ENCODE results near the gene LRIT2.
A peak's percentile ranks its signal among the peaks of the same experiment; 100 is the strongest.
"Not testable (repeated sequence)": the region's sequence is repeated elsewhere in the genome, so short reads cannot be mapped to it uniquely, and the experiment has no call there.

LRIT2 gene

DNA sequence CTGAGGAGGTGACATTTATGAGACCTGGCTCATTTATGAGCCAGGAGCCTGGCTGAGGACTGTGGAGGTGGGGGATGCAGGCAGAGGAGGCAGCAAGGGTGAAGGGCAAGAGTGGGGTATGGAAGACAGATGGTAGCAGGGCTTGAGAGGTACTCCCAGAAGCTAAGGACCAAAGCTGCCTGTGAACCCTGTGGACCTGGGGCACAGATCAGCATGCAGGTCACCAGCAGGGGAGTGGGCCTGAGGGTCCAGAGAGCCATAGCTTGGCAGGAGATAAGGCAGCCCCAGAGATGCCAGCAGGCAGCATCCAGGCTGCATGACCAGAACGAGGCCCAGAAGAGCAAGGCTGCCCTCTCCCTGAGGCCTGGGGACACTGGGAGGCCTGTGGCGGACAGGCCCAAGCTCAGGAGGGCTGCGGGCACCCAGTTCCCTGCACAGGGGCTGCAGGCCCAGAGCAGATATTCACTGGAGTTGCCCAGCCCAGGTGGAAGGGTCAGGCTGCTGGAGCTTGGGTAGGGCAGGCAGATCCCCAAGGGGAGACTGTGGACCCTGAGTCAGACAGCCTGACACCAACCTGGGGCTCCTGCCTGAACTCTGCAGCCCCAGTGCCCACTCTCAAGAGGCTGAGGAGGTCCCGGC, 48.4 kb downstream of the LRIT2 start:
- Mint-ChIP-seq H3K27me3 (no peaks in the 10 kb centered on the region), H3K9me3 (no peaks in the 10 kb centered on the region), H3K4me3 (no peak overlapping the region), H3K4me1 (ENCODE audit: low read depth) (peaks cover 7% of the 10 kb centered on the region), H3K36me3 (ENCODE audit: low read depth) (no peaks in the 10 kb centered on the region), H3K27ac (no peak overlapping the region)
- intact Hi-C loops (cut with micrococcal nuclease): no loop called here

DNA sequence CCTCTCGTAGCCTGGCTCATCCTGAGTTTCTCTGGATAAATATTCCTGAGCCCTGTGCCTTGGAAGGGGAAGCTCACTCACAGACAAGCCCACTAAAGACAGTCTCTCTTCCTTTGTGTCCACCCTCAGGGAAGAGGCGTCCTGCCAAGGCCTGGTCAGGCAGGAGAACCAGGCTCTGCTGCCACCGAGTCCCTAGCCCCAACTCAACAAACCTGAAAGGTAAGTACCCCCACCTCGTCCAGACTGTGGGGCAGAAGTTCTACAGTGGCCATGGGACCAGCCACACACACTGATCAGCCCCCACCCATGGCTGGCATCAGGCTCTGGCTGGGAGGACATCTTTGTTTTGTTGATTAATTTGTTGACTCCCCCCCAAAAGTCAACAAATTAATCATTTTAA, 49.0 kb downstream of the LRIT2 start:
- H3K4me1 Mint-ChIP-seq (ENCODE audit: low read depth): peaks cover 7% of the 10 kb centered on the region
- H3K27me3 Mint-ChIP-seq: no peaks in the 10 kb centered on the region
- no peaks in the 10 kb centered on the region for H3K36me3 Mint-ChIP-seq (ENCODE audit: low read depth)
- H3K9me3 Mint-ChIP-seq: no peaks in the 10 kb centered on the region
- H3K4me3 Mint-ChIP-seq: no peak overlapping the region
- intact Hi-C loops (cut with micrococcal nuclease): no loop called here
- H3K27ac Mint-ChIP-seq: no peak overlapping the region

DNA sequence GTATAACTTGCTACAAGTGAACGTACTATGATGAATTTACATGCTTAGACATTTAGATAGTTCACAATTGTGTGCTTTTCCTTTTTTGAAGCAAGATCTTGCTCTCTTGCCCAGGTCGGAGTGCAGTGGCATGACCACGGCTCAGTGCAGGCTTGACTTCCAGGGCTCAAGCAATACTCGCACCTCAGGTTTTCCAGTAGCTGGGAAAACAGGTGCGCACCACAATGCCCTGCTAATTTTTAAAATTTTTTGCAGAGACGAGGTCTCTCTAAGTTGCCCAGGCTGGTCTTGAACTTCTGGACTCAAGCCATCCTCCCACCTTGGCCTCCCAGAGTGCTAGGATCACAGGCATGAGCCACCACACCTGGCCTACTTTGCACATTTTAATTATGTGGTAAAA, 49.9 kb downstream of the LRIT2 start:
- no peaks in the 10 kb centered on the region for H3K9me3 Mint-ChIP-seq
- peaks cover 7% of the 10 kb centered on the region for H3K4me1 Mint-ChIP-seq (ENCODE audit: low read depth)
- H3K27me3 Mint-ChIP-seq: no peaks in the 10 kb centered on the region
- intact Hi-C loops (cut with micrococcal nuclease): no loop called here
- no peak overlapping the region for H3K4me3 Mint-ChIP-seq
- no peaks in the 10 kb centered on the region for H3K36me3 Mint-ChIP-seq (ENCODE audit: low read depth)
- no peak overlapping the region for H3K27ac Mint-ChIP-seq

DNA sequence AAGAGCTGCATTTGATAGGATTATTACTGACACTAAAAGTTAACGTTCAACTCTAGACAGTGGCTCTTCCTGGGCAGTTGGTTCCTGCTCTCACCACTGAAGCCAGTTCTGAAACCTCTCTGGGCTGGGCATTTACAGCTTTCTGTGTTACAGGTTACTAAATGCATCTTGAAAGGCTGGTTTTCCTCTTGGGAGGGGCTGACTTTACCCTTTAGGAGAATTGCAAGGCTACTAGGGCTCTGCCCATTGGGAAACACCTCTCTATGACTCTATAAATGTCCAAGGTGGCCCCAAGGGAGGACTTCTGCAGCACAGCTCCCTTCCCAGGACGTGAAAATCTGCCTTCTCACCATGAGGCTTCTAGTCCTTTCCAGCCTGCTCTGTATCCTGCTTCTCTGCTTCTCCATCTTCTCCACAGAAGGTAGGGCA, 51.8 kb downstream of the LRIT2 start, which contains the start of gene GPR15LG:
GPR15LG (plus strand) TSS at position 301 of the 429 bp plus-strand sequence; CDS start at position 352, 51 bp downstream.
- peaks cover 7% of the 10 kb centered on the region for H3K4me1 Mint-ChIP-seq (ENCODE audit: low read depth)
- intact Hi-C loops (cut with micrococcal nuclease): no loop called here
- no peaks in the 10 kb centered on the region for H3K9me3 Mint-ChIP-seq
- H3K4me3 Mint-ChIP-seq: no peak within 1 kb of the TSS
- H3K27ac Mint-ChIP-seq: peak within 1 kb of the TSS; percentile 51
- no peaks in the 10 kb centered on the region for H3K27me3 Mint-ChIP-seq
- H3K36me3 Mint-ChIP-seq (ENCODE audit: low read depth): no peaks in the 10 kb centered on the region

DNA sequence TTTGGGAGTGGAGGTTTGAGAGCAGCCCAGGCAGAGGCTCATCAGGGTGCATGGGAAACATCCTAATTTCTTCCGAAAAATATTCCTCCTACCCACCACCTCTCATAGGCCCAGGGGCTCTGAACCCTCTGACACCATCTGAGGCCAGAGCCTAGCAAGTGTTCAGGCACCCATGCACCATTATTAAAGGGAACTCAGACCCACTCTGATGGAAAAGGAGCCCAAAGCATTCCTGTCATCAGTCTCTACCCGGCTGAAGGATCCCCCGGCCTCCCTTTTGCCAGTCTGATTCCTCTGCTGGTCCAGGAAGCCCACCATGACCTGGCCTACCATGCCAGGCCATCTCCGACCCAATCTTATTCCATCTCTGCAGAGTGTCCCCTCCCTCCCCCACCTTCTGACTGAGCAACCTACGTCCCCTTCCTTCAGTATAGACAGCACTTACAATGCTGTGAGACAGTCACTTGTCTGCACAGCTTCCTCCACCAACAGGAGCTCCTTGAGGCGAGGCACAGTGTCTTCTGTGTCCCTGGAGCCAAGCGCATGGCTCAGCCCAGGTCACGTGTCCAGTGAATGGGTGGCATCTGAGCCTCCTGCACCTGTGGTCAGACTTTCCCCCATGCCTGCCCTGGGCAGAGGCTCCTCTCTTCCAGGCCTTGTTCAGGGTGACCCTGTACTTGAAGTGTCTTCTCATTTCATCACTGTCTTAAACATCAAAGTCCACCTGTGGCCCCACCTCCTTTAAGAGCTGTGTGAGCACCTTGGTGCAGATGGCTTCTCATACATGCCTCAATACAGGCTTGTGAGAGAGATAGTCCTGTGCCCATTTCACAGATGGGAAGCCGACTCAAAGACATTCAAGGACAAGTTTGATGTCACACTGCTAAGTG, 52.6 kb downstream of the LRIT2 start:
- intact Hi-C loops (cut with micrococcal nuclease): no loop called here
- Mint-ChIP-seq H3K4me3 (no peak overlapping the region), H3K36me3 (ENCODE audit: low read depth) (no peaks in the 10 kb centered on the region), H3K4me1 (ENCODE audit: low read depth) (peaks cover 7% of the 10 kb centered on the region), H3K9me3 (no peaks in the 10 kb centered on the region), H3K27me3 (no peaks in the 10 kb centered on the region), H3K27ac (peak overlapping the region; percentile 51)

DNA sequence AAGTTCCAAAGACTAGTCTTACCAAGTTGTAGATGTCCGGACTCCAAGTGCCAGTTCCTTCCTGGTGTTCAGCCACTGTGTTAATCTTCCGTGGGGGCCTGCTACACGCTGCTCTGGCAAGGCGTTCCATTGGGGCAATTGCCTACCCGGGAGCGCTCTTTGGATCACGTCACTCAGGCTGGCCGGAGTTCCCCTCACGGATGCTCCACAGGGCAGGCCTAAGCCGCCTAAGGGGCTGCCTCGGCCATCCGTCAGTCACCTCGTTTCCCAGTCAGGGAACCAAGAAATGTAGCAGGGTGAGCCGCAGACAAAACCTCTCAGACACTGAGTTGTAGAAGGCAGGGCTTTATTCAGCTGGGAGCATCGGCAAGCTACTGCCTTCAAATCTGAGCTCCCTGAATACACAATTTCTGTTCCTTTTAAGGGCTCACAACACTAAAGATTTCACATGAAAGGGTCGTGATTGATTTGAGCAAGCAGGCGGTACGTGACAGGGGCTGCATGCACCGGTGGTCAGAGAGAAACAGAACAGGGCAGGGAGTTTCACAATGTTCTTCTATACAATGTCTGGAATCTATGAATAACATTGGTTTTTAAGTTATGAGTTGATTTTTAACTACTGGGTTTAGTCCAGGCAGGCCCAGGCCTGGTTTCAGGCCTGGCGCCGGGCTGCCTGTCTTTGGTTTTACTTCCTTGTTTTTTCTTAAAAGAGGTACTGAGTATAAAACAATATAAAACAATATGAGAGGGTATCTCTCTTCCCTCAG, 53.5 kb downstream of the LRIT2 start:
- H3K36me3 Mint-ChIP-seq (ENCODE audit: low read depth); H3K4me3 Mint-ChIP-seq; H3K9me3 Mint-ChIP-seq; H3K27me3 Mint-ChIP-seq; intact Hi-C loops (cut with micrococcal nuclease); H3K4me1 Mint-ChIP-seq (ENCODE audit: low read depth): not testable (repeated sequence)
- peak overlapping the region; percentile 51 for H3K27ac Mint-ChIP-seq

DNA sequence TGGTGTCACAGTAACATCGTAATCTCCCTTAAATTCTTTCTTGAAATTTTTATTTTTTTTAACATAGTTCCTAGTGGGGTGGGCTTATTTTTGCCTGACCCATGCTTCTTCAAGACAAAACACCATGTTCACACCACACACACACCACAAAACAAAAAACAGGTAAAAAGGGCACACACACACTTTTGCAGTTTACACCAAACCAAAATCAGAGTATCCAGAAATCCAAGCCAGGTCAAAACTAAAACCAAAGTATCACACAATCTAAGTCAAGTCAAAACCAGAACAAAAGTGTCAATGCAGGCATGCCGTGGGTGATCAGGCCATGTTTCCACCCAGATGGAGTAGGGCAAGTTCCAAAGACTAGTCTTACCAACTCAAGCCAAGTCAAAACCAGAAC, 54.1 kb downstream of the LRIT2 start:
- H3K27ac Mint-ChIP-seq; H3K9me3 Mint-ChIP-seq; intact Hi-C loops (cut with micrococcal nuclease); H3K27me3 Mint-ChIP-seq; H3K36me3 Mint-ChIP-seq (ENCODE audit: low read depth); H3K4me3 Mint-ChIP-seq; H3K4me1 Mint-ChIP-seq (ENCODE audit: low read depth): not testable (repeated sequence)
